Effector CD8-positive, alpha-beta T cell (primary cell): ENCODE results near the gene WNT6.

Experiments used
- DNase-seq: peaks from one replicate; lab custom pipeline; 2025; lab: John Stamatoyannopoulos, UW

Gene WNT6

DNA sequence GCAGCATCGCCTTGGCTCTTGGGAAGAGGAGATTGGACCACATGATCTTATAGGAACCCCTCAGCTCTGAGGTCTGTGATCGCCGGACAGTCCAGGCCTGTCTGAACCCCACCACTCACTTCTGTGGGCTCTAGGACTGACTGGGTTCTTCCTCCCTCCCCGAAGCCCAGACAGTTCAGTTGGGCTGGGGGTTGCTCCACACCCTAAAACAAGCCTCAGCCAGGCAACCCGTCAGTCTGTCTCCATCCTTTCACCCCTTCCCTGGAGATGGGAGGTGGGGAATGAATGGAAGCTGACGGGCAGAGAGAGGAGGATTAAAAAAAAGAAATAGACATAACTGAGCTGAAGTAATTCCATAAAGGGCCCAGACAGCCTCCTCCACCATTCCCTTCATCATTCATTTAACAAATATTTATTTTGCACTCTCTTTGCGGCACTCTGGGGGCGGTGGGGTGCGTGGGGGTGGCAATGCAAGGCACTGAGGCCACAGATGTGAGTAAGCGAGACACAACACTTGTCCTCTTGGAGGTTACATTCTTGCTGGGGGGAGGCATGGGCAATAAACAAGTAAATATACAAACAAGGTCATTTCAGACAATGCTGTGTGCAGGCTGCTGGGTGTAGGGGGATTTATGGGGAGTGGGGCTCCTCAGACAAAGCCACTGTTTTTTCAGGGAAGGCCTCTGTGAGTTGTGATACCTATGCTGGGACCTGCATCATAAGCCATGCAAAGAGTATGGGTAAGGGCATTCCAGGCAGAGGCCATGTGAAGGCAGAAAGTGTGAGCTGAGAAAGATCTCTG lies 33.9 kb downstream of the WNT6 start:
- DNase-seq, result no peak

DNA sequence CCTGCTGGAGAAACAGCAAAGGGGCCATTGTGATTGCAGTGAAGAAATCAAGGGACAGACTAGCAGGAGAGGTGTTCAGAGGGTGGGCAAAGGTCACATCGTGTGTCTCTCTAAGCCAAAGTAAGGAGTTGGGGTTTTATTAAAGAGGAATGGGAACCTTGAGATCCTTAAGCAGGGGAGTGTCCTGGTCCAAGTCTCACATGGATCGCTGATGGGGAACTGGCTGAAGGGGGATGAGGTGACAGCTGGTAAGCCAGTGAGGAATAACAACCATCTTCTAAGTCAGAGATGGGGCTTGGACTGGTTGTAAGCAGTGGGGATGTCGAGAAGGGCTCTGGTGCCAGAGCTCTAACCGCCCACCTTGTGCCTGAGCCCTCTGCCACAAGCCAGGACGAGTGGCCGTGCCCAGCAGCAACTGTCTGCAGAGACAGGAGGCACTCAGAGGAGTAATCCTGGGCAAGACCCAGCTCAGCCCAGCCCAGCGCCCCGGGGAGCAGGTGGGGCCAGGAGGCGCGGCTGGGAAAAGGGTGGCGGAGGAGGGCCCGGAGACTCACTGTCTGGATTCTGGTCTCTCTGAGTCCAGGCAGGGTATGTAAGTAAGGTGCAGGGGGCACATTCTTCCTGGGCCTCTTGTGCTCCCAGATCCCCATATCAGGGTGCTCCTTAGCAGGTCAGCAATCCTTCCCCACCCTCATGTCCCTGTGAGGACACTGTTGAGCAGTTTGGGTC lies 34.7 kb downstream of the WNT6 start:
- DNase-seq, result no peak

DNA sequence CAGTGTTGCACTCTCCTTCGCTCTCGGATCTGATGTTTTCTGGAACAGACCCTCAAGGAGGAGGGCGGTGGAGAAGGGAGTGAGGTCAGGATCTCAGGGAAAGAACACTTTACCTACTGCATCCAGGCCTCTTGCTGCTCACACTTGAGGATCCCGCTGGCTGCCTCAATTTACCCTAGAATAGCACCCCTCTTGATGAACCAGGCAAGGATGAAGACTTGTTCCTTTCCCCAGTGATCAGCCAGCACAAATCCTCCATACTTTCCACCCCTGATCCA lies 35.2 kb downstream of the WNT6 start:
- no peak for DNase-seq

DNA sequence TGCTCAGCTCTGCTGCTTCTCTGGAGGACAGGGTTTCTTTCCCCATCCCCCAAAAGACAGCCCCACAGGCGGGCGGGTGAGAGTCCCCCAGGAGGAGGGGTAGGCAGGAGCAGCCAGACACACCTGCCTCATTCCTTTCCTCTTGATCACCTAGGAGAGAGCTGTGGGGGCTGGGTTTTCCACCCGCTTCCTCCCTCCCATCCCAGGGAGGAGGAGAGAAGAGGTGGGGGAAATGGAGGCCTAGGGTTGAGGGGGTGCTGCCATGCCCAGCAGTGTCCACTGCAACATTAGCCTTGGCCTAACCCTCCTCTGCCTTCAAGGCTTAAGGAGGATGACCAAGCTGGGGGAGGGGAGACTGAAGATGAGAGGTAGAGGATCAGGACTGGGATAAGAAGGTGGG lies 35.7 kb downstream of the WNT6 start:
- DNase-seq, result no peak

DNA sequence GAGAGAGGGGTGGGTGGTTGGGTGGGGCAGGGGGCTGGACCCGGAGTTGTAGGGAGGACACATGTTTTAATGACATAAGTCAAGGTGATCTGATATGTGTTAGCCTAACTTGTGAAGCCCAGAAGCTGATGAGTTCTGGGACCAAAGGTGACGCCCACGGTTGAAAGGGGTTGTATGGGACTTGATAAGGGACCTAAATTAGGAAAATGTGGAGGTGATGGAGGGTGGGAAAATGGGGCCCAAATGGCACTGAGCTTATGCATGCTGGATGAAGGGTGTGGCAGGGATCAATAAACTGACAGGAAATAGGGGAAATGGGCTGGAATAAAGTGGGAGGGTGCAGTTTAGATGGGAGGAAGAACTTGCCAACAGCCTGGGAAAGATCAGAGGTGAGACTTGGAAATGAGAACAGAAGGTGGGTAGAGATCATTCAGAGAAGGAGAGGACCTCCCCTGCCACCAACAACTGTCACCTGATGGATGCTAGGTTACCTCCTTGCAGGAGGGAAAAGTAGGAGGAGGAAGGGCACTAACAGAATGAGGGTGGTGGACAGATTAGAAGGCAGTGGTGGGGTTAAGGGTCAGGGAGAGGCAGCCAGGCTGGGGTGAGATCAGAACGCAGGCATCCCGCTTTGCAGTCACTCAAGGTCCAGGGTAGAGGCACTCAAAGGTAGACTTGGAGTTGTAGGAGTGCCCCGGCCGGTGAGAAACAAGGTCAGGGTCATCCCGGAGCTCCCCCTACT lies 36.3 kb downstream of the WNT6 start:
- DNase-seq, result no peak

DNA sequence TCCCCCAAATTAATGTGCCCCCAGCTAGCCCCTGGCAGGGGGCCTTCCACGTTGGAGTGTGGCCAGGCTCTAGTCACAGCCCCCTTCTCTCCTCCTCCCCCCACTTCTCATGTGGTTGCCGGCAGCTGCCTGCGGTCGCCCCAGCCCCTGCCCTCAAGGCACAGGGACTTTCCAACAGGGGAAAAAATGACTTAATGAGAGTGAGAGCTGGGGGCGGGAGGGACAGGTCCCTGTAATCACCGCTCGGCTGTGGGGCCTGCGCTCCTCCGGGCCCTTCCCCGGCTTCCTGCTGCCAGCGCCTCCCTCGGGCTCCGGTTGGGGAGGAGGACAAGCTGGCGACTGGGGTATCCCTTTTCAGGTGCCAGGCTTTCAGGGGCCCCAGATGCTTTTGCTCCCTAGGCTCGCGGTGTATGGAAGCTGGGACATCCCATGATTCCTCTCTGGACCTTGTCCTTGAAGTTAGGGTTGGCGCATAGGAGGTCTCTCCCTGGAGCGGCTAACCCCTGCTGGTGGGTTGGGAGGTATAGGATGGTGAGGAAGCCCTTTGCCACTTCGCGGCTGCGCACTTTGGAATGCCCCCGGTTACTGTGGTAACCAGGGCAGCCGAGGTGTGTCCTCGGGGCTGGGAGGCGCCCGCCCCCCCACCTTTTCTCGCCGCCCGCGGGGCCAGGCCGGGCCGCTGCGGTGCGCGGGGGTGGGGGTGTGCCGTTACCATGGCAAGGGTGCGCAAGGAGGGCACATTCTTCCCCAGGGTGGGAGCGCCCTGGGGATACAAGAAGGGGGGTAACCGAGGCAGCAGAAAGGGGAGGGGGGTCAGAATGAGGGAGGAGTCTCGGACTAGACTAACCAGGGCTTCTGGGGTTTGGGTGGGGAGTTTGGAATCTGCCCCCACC lies 37.1 kb downstream of the WNT6 start:
- peak; percentile 68 for DNase-seq

DNA sequence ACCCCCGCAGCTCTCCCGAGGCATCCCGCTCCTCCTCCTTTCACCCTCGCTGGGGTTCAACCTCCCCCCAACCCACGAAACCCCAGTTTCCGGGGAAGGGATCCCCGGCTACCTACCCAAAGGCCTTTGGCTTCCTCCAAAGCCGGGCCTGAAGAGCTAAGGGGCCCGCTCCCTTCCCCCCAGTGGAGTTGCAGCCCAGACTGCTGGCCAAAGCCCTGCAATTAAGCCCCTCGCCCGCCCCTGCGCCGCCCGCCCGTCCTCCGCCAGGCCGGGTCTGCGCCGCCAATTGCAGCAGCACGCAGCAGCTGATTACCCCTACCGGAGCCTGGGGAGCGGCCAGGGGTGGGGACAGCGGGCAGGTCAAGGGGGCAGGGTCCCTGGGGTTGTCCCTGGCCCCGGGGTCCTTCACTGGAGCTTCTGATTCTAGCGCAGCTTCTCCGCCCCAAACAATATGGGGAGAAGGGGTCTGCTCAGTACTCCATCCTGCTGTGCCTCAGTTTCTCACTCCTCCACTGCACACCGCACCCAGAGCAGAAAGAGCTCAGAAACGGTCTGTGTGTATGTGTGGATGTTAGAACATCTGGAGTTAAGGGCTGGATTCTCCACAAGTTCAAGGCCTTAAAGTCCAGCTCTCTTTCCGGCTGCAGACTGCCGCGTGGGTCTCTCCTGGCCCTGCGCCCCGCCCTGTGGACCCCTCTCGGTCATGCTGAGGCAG lies 37.9 kb downstream of the WNT6 start:
- no peak for DNase-seq

DNA sequence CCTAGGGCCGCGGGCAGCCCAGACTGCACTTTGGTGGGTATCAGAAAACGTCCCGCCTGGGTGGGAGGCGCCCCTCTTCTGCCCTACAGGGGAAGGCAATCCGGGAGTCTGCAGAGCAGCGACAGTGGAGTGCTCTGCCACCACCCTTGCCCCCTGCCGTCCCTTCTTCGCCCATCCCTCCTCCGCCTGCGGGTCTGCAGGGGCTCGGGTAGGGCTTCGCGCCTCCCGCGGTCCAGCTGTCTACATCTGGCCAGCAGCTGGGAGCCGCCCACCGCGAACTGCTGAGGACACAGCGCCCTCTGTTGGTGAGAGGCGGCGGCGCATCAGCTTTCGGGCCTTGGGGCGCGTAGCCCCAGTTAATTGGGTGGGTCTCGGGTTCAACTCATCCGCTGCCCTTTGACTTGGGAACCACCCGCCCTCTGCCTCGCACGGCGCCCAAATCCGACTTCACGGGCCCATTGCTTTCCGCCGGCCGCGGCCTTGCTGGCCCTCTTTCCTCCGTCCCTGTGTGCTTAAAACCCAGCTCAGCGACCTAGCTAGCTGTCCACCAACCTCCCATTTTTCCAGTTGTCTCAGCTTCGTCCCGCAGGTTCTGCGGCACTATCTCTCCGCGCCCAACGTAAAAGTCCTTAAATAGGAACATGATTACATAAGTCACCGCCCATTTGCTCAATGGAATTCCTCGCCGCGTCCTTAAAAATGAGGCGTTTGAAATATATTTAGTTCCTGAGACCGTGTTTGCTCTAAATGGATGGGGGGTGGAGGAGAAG lies 38.7 kb downstream of the WNT6 start:
- peak; percentile 67 for DNase-seq

DNA sequence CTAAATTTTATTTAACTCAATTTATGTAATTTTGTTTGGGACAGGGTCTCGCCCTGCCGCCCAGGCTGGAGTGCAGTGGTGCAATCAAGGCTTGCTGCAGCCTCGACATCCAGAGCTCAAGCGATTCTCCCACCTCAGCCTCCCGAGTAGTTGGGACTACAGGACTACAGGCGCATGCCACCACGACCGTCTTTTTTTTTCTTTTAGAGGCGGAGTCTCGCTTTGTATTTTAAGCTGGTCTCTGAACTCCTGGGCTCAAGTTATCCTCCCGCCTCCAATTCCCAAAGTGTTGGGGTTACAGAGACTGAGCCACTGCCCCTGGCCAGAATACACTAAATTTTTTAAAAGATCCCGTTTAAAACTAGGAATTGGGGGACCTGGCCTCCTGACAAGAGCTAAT lies 39.5 kb downstream of the WNT6 start:
- DNase-seq, result no peak

DNA sequence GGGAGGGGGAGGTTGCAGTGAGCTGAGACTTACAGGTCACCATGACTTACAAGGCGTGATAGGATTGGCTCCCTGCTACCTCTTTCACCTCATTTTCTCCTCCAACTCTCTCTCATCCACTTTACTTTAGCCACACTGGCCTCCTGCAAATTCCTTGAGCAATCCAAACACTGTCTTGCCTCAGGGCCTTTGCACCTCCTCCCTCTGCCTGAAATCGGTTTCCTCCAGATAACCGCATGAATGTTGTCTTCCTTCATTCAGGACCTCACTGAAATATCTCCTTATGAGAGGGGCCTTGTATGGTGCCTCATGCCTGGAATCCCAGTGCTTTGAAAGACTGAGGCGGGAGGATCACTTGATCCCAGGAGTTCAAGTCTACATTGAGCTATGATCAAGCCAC lies 42.8 kb downstream of the WNT6 start:
- DNase-seq, result no peak

DNA sequence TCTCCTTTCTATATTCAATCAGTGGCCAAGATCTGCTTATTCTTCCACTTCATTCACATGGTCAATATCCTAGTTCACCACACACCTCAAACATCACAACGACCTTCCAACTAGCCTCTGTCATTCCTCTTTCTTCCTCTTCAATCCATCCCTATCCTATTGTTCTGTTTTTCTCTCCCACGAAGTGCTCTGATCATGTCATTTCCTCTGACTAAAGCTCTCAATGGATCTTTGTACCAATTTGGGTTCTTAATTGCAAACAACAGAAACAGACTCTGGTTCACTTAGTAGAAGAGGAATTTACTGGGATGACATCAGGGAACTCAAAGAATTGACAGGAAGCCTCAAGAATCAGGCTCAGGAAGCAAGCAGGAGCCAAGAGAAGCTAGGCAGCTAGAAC lies 44.6 kb downstream of the WNT6 start:
- no peak for DNase-seq

DNA sequence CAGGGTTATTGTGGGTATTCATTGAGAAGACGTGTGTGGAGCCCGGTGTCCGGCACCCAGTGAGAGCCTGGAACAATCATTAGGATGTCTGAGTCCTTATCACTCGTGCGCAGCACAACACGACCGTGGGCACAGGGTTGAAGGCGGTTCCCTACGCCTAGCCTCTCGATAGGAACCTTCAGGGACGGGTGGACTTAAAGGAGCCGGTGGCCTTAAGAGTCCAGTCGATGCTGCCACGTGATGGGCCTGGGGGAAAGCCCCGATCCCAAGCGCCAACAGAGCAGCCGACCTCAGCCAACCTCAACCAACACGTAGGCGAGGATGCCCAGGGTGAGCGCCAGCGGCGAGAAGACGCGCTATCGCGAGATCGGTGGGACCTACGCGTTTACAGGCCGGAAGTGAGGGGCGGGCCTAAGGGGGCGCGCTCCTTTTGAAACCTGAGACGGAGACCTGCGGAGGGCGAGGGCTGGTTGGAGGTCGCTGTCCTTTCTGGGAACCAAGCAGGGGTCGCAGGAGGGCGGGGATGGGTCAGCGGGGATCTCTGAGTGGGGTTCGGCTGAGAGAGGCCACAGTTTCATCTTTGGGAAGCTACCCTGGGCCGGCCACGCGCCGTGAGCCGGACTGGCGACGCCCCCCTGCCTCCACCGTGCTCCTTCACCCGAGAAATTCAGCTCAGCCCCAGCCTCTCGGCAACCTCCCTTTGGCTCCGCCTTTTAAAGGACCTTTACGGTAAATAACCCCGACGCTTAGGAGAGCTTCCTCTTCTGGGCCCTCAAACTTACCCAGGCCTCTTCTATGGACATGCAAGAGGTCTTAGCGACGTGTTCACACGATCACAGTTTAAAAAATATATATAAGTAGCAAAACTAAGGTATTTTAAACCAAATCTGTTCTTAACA lies 49.4 kb downstream of the WNT6 start:
- DNase-seq, result peak; percentile 82

DNA sequence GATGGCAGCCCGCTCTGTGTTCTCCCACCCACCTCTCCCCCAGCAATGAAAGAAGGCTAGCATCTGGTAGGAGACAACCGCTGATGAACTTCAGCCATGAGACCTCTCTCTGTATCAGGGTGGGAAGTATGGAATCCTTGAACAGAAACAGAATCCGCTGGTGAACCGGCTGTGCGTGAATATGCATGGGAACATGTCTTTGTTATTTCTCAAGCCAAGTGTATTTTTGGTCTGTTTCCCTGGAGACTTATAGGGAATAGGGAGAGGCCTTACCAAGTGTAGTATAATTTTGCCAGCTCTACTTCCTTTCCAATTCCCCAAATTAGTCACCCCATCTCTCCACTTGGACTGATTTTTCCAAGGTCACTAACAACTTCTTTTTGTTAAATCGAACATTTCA lies 51.1 kb downstream of the WNT6 start:
- no peak for DNase-seq

DNA sequence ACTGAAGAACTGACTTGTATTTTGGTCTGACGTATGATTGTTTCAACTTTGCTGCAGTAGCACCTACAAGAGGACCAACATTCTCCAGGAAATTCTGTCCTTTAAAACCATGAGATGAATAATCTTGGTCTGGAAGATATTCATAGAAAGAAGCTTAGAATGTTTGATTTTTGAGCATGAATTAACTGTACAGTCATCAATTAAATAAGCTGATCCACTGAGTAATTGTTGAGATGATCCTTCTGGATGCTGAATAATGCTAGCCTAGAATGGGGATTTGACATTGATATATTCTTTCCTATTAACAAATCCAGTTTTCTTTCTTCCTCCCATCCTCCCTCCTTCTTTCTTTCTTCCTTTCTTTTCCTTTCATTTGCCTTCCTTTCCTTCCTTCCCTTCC lies 60.9 kb downstream of the WNT6 start:
- no peak for DNase-seq
